MM.1S (cell line): ENCODE measurements around the gene ACAD9.
"Not testable (repeated sequence)": the region's sequence is repeated elsewhere in the genome, so short reads cannot be mapped to it uniquely, and the experiment has no call there.

Experiments used
- CTCF ChIP-seq: fragments of 300-600 bp; sonication (generic); IDR thresholded peaks from 2 replicates; pipeline ENCODE4 v1.5.1; 2016; ENCODE audit warnings: antibody characterized with exemption, low read length, mixed read lengths
- EZH2 ChIP-seq: fragments of 300-600 bp; sonication (generic); optimal IDR thresholded peaks from 2 replicates; pipeline ENCODE3; 2017; ENCODE audit warnings: low read depth, mild to moderate bottlenecking, antibody characterized with exemption, low read length, mixed read lengths
- EZH2phosphoT487 ChIP-seq: fragments of 300-600 bp; sonication (generic); IDR thresholded peaks from 2 replicates; pipeline ENCODE4 v1.6.1; 2018; ENCODE audit warnings: antibody characterized with exemption, low read length

GRCh38 chr3:128880455-128880854 lies 1.0 kb downstream of the ACAD9 start:
- not testable (repeated sequence) for TF ChIP-seq CTCF, EZH2, EZH2phosphoT487
